Gastrocnemius medialis (tissue), 4 donors: Measurements from ENCODE around the gene COL1A1. TPM values are rescaled to one million over a fixed set of nuclear protein-coding genes. Genes with fewer than 3 reads are reported as not detected.

Experiments
- ATAC-seq, 2 donors: fragments of 150-250 bp; one replicate each; pipeline ENCODE4 v1.9.1; 2016
- DNase-seq, 2 donors: peaks; one replicate each; pipeline ENCODE4 v3.0.0-alpha.2; 2019
- H3K27ac ChIP-seq, 4 donors: fragments of 200-600 bp; sonication (generic); 1 replicate in 1 of 4; 2 replicates in 3 of 4; pipeline ENCODE4 v1.5.1; 2016 to 2018; ENCODE audit warnings: mild to moderate bottlenecking in 2 of 4, moderate library complexity in 1 of 4
- H3K27me3 ChIP-seq, 3 donors: fragments of 200-600 bp; sonication (generic) in 2 of 3; 1 replicate in 1 of 3; 2 replicates in 2 of 3; pipeline versions ENCODE4 v1.5.1 to v1.6.0; 2016 to 2019; ENCODE audit warnings: mild to moderate bottlenecking in 1 of 3, moderate library complexity in 1 of 3
- H3K36me3 ChIP-seq, 2 donors: fragments of 200-600 bp; sonication (generic) in 1 of 2; one replicate each; pipeline ENCODE4 v1.5.1; 2017 to 2018
- H3K4me1 ChIP-seq, 2 donors: fragments of 200-600 bp; sonication (generic) in 1 of 2; one replicate each; pipeline ENCODE4 v1.5.1; 2016 to 2017; ENCODE audit warnings: mild to moderate bottlenecking in 2 of 2
- H3K4me3 ChIP-seq, 4 donors: fragments of 200-600 bp; sonication (generic) in 3 of 4; 1 replicate in 1 of 4; 2 replicates in 3 of 4; pipeline ENCODE4 v1.5.1; 2016 to 2019; ENCODE audit warnings: mild to moderate bottlenecking in 2 of 4
- H3K9me3 ChIP-seq, 3 donors: fragments of 200-600 bp; sonication (generic) in 2 of 3; 1 replicate in 1 of 3; 2 replicates in 2 of 3; pipeline ENCODE4 v1.5.1; 2016 to 2019
- CTCF ChIP-seq, 5 experiments: fragments of 450-650 bp in 3 of 5; fragments of 200-600 bp in 2 of 5; sonication (generic) in 2 of 5; IDR thresholded peaks in 4 of 5; conservative IDR thresholded peaks in 1 of 5; 1 replicate in 4 of 5; 2 replicates in 1 of 5; pipeline ENCODE4 v1.5.1; 2016 to 2019; ENCODE audit warnings: antibody characterized with exemption in 5 of 5, mild to moderate bottlenecking in 3 of 5, moderate library complexity in 3 of 5
- POLR2A ChIP-seq, 2 donors: fragments of 450-650 bp; IDR thresholded peaks; one replicate each; pipeline ENCODE4 v1.6.1; 2017; ENCODE audit warnings: antibody characterized with exemption in 2 of 2, mild to moderate bottlenecking in 2 of 2, moderate library complexity in 2 of 2
- in situ Hi-C, 4 donors: fragments of 200-750 bp; cut with MboI; loops; one replicate each; pipeline versions ENCODE4 v1.15.0 to v1.8.0; 2017; ENCODE audit warnings: low sequenced_read_pairs in 4 of 4
- intact Hi-C: fragments of 100-400 bp; cut with DNase I; formaldehyde crosslinking; loops from one replicate; pipeline ENCODE4 v1.15.1; 2023; ENCODE audit warnings: low total_unique reads
- total RNA-seq, 4 donors: library from RNA; depleted of rRNA; stranded (reverse); fragments of >200 nt; gene quantifications; one replicate each; pipeline versions ENCODE4 v1.1.0 to v1.2.3, GENCODE V29; 2016

Gene COL1A1
- total RNA-seq, 4 donors from 2014 or later: 1.7 to 9.5 (median 5.1) TPM

GRCh38 chr17:50144355-50144754, 57.1 kb downstream of the COL1A1 start:
- H3K4me1 ChIP-seq: peaks cover 46 to 49% of the 10 kb centered on the region in 2 donors
- TF ChIP-seq POLR2A (IDR thresholded peaks at IDR 0.05): no peak
- no peak for TF ChIP-seq CTCF (IDR thresholded peaks at IDR 0.05 in 4 of 5, conservative IDR thresholded peaks at IDR 0.05 in 1 of 5)
- H3K36me3 ChIP-seq: peaks cover 0 to 30% of the 10 kb centered on the region in 2 donors

GRCh38 chr17:50143461-50144176, 57.8 kb downstream of the COL1A1 start:
- TF ChIP-seq CTCF (IDR thresholded peaks at IDR 0.05 in 4 of 5, conservative IDR thresholded peaks at IDR 0.05 in 1 of 5) (no peak), POLR2A (IDR thresholded peaks at IDR 0.05) (no peak)
- intact Hi-C loops (no loop called here), in situ Hi-C loops (no loop called here)
- H3K27ac ChIP-seq: peak overlapping the region in 1 of 4 donors; percentile 93
- H3K27me3 ChIP-seq: no peaks in the 10 kb centered on the region
- H3K4me1 ChIP-seq: peaks cover 39 to 49% of the 10 kb centered on the region in 2 donors
- H3K9me3 ChIP-seq: no peaks in the 10 kb centered on the region
- DNase-seq (no peak), ATAC-seq (no peak)
- H3K4me3 ChIP-seq: no peak overlapping the region
- peaks cover 0 to 37% of the 10 kb centered on the region in 2 donors for H3K36me3 ChIP-seq

More at GRCh38 chr17:50144355-50144754, 57.1 kb downstream of the COL1A1 start:
- intact Hi-C loops (no loop called here), in situ Hi-C loops (no loop called here)
- H3K27me3 ChIP-seq: no peaks in the 10 kb centered on the region
- DNase-seq (no peak), ATAC-seq (no peak)
- no peaks in the 10 kb centered on the region for H3K9me3 ChIP-seq
- H3K27ac ChIP-seq: peak overlapping the region; percentile 85 to 93 (median 91)
- H3K4me3 ChIP-seq: no peak overlapping the region

- H3K27me3 ChIP-seq: no peaks in the 10 kb centered on the region
- H3K9me3 ChIP-seq: no peaks in the 10 kb centered on the region
- no peak for DNase-seq
- ATAC-seq: no peak
- no peak for TF ChIP-seq CTCF (IDR thresholded peaks at IDR 0.05 in 4 of 5, conservative IDR thresholded peaks at IDR 0.05 in 1 of 5)
- no peak for TF ChIP-seq POLR2A (IDR thresholded peaks at IDR 0.05)
- H3K4me1 ChIP-seq: peaks cover 20 to 30% of the 10 kb centered on the region in 2 donors
- intact Hi-C loops (no loop called here), in situ Hi-C loops (no loop called here)
- H3K36me3 ChIP-seq: peaks cover 0 to 52% of the 10 kb centered on the region in 2 donors
- H3K27ac ChIP-seq: peak overlapping the region in 1 of 4 donors; percentile 10
- H3K4me3 ChIP-seq: no peak overlapping the region
Measured at GRCh38 chr17:50141745-50142110, 59.7 kb downstream of the COL1A1 start.

- Histone ChIP-seq H3K36me3 (peaks cover 0 to 56% of the 10 kb centered on the region in 2 donors), H3K4me1 (peaks cover 15 to 24% of the 10 kb centered on the region in 2 donors), H3K27me3 (no peaks in the 10 kb centered on the region), H3K4me3 (no peak overlapping the region), H3K27ac (peak overlapping the region in 3 of 4 donors; percentile 27 to 60 (median 53)), H3K9me3 (no peaks in the 10 kb centered on the region)
- in situ Hi-C loops (no loop called here), intact Hi-C loops (no loop called here)
- TF ChIP-seq CTCF (IDR thresholded peaks at IDR 0.05 in 4 of 5, conservative IDR thresholded peaks at IDR 0.05 in 1 of 5) (no peak), POLR2A (IDR thresholded peaks at IDR 0.05) (no peak)
- no peak for DNase-seq
- no peak for ATAC-seq
Measured at GRCh38 chr17:50141026-50141744, 60.2 kb downstream of the COL1A1 start.
